Activated CD4-positive, alpha-beta T cell treated with anti-CD3 and anti-CD28 coated beads for 4 hours (primary cell): ENCODE measurements around the gene ZMYM3.
"Not testable (repeated sequence)": the region's sequence is repeated elsewhere in the genome, so short reads cannot be mapped to it uniquely, and the experiment has no call there.

Source experiments
- DNase-seq, 2 donors: peaks; one replicate each; pipeline ENCODE4 v3.0.0-alpha.2; 2020

Gene ZMYM3

GRCh38 chrX:71254092-71254963 is at the start of gene ZMYM3:
Gene ZMYM3, minus strand, starts transcription at chrX:71254140. Its CDS starts 885 bp downstream, at chrX:71253255.
- DNase-seq, result peak; percentile 63 to 67

- no peak for DNase-seq
Measured at GRCh38 chrX:71302461-71303213, 48.7 kb upstream of the ZMYM3 start.

DNA sequence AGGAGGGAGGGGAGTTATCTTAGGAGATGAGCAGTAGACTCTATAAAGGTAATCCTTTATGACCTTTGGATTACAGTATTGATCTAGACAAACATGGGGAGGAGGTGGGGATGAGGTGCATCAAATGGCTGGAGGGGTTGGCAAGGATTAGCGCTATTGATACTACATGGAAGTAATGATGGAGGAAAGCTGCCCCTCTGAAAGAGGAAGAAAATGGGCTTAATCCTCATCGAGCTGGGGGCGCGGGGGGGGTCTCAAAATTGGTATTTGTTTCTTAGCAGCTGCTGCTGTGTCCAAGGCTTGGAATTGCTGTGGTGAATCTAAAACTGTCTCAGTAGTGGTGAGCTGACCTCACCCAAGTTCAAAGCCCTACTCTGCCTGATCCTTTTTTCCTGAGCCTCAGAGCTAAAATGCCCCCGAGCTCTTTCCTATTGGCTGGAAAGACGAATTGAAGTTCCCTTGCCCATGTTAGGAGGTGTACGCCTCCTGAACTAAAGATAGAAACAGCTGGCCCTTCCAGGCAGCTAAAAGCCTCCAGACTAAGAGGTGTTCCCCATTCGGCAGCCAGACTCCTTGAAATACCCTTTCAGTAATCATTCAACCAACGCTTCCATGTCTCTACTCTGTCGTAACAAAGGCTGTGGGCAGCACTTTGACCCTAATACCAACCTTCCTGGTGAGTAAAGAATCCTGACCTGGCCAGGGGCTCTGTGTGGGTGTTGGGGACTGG is 47.4 kb upstream of the ZMYM3 start, which contains the start of gene ITGB1BP2:
Gene ITGB1BP2 (plus strand): TSS at position 556 of the 730 bp plus-strand sequence. CDS start 57 bp downstream, at position 613.
- DNase-seq, result no peak

- not testable (repeated sequence) for DNase-seq
Measured at GRCh38 chrX:71300495-71300894, 46.6 kb upstream of the ZMYM3 start.

- not testable (repeated sequence) for DNase-seq
Measured at GRCh38 chrX:71300064-71300463, 46.1 kb upstream of the ZMYM3 start.

DNA sequence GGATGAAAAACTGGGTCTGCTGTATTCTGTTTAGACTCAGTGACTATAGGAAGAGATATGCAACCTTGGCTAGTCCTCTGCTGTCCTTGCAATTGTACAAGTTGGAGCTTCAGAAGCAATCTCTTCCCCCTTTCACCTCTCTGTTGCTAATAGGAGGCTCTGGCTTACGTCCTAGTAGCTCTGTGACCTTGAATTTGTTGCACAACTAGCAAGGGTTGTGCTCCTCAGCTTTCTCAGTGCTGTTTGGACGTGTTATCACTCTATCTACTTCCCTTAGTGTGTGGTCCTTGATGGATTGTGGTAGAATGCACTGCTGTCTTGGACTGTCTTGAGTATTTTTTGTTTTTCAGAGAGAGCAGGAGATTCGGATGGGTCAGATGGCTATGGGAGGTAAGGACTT is 44.2 kb upstream of the ZMYM3 start:
- DNase-seq, result no peak

GRCh38 chrX:71296806-71297205 is 42.9 kb upstream of the ZMYM3 start:
- no peak for DNase-seq

- no peak for DNase-seq
Measured at GRCh38 chrX:71292669-71293365, 38.9 kb upstream of the ZMYM3 start.

- DNase-seq, result no peak
Measured at GRCh38 chrX:71291381-71291780, 37.4 kb upstream of the ZMYM3 start.

GRCh38 chrX:71285929-71286328 is 32.0 kb upstream of the ZMYM3 start:
- no peak for DNase-seq

GRCh38 chrX:71283403-71284143 is 29.6 kb upstream of the ZMYM3 start, which contains the start of gene NONO:
Gene NONO, plus strand, starts transcription at chrX:71283635. Its CDS starts 7,003 bp downstream, at chrX:71290638.
- DNase-seq, result peak; percentile 80 to 84

DNA sequence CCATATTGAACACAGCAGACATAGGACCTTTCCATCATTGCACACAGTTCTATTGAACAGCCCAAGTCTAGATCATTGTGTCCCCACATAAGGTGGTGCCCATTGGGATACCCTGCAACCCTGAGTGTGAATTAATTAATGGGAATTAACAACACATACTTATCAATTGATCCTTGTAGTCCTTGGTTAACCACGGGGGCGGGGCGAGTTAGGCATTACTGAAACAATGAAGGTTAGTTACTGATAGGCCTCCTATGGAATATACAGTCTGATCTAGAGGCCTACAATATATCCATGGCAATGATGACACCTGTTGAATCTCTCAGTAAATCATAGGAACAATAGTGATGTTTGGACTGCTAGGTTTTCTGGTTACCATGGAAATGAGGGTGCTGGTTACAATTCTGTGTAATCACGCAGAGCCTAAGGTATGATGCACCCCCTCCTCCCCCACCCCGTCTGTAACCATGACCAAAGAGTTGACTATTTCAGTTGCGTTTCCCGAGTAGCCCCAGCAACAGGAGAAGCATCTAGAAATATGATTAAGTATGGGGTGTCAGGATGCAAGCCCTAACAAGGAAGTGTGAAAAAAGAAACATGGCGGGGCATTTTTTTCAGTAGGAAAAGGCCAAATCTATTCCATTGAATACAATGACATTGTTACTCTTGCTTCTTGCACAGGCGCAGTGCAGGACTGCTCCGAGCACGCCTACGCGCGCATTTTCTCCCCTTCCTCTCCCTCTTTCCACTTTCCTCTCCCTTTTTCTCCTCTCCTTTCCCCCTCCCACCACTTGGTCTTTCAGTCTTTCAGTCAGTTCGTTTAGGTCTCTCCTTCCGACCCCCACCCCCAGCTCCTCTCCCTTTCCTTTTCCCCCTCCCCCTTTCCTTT is 28.8 kb upstream of the ZMYM3 start:
- DNase-seq, result peak; percentile 32 to 41

DNA sequence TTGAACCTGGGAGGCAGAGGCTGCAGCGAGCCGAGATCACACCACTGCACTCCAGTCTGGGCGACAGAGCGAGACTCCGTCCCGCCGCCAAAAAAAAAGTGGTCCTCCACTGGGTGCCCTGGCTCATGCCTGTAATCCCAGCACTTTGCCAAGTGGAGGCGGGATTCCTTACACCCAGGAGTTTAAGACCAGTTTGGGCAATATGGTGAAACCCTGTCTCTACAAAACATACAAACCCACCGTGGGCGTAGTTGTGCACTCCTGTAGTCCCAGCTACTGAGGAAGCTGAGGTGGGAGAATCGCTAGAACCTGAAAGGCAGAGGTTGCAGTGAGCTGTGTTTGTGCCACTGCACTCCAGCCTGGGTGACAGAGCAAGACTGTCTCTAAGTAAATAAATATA is 27.4 kb upstream of the ZMYM3 start:
- not testable (repeated sequence) for DNase-seq

- not testable (repeated sequence) for DNase-seq
Measured at GRCh38 chrX:71272313-71272712, 18.4 kb upstream of the ZMYM3 start.

DNA sequence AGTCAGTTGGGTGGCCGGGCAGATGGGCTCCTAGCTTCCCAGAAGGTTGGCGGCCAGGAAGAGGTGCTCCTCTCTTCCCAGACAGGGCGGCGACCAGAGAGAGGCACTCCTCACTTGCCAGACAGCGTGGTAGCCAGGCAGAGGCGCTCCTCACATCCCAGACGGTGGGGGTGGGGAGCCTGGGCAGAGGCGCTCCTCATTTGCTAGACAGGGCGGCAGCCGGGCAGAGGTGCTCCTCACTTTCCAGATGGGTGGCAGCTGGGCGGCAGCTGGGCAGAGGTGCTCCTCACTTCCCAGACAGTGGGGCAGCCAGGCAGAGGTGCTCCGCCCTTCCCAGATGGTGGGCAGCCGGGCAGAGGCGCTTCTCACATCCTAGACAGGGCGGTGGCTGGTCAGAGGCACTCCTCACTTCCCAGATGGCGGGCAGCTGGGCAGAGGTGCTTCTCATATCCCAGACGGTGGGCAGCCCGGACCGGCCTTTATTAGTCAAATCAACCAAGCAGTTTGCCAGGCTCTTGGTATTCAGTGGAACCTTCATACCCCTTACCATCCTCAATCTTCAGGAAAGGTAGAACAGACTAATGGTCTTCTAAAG is 16.0 kb upstream of the ZMYM3 start:
- DNase-seq, result no peak

DNA sequence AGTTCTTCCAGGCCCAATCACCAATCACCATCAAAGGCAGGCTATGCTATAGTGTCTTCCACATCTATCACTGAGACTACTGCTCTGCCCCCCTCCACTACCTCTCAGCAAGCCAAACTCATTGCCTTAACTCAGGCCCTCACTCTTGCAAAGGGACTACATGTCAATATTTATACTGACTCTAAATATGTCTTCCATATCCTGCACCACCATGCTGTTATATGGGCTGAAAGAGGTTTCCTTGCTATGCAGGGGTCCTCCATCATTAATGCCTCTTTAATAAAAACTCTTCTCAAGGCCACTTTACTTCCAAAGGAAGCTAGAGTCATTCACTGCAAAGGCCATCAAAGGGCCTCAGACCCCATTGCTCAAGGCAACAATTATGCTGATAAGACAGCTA is 14.7 kb upstream of the ZMYM3 start:
- DNase-seq, result not testable (repeated sequence)

DNA sequence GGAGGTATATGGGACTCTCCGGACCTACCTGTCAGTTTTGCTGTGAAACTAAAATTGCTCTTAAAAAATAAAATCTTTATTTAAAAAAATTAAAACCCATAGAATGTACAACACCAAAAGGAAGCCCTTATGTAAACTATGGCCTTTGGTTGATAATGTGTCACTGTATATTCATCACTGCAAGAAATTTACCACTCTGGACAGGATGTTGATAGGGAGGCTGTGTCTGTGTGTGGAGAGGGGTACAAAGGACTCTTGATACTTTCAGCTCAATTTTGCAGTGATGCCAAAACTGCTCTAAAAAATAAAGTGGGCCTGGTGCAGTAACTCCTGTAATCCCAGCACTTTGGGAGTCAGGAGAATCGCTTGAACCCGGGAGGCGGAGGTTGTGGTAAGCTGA is 2.9 kb upstream of the ZMYM3 start:
- no peak for DNase-seq

DNA sequence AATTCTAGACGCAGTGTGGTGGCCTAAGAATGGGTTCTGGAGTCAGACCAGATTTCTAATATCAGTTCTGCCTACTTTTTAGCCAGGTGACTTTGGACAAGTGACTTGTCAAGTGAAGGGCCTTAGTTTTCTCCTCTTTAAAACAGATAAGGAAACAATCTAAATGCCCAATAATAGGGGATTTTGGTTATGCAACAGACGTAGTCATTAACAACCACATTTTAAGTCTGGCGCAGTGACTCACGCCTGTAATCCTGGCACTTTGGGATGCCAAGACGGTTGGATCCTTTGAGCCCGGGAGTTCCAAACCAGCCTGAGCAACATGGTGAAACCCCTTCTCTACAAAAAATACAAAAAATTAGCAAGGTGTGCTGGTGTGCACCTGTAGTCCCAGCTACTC is 2.1 kb upstream of the ZMYM3 start:
- DNase-seq, result no peak

GRCh38 chrX:71253253-71254091 is 468 bp downstream of the ZMYM3 start:
- DNase-seq, result peak; percentile 9 to 15
